Astrocyte (in vitro differentiated cells and primary cell): Measurements from ENCODE around the gene MAP3K4. TPM values are rescaled to one million over a fixed set of nuclear protein-coding genes. Genes with fewer than 3 reads are reported as not detected.
"Not testable (repeated sequence)": the region's sequence is repeated elsewhere in the genome, so short reads cannot be mapped to it uniquely, and the experiment has no call there.

Experiments used
- DNase-seq: peaks from one replicate; pipeline ENCODE4 v3.0.0-alpha.2; 2010; ENCODE audit warnings: low read depth
- FAIRE-seq: peaks from 2 replicates; lab custom pipeline; 2011; peaks lifted over from hg19 to GRCh38; lab: Jason Lieb, UNC
- H2AFZ ChIP-seq: 2 replicates; pipeline ENCODE4 v1.6.0; 2012; ENCODE audit warnings: low read depth, low read length, inconsistent platforms
- H3K27ac ChIP-seq: 2 replicates; pipeline ENCODE4 v1.5.1; 2011; ENCODE audit warnings: low read depth, low read length, inconsistent platforms
- H3K27me3 ChIP-seq: 2 replicates; pipeline ENCODE4 v1.6.0; 2011; ENCODE audit warnings: low read length, inconsistent platforms; ENCODE audit not compliant: insufficient read depth
- H3K36me3 ChIP-seq: 2 replicates; pipeline ENCODE4 v1.5.1; 2011; ENCODE audit warnings: low read length, inconsistent platforms; ENCODE audit not compliant: insufficient read depth
- H3K4me1 ChIP-seq: 2 replicates; pipeline ENCODE4 v1.5.1; 2011; ENCODE audit warnings: low read length, inconsistent platforms; ENCODE audit not compliant: insufficient read depth
- H3K4me2 ChIP-seq: 2 replicates; pipeline ENCODE4 v1.6.0; 2012; ENCODE audit warnings: low read length, inconsistent platforms
- H3K4me3 ChIP-seq: 2 replicates; pipeline ENCODE4 v1.5.1; 2011; ENCODE audit warnings: low read depth, mild to moderate bottlenecking, low read length, inconsistent platforms; ENCODE audit not compliant: insufficient read depth
- H3K79me2 ChIP-seq: 2 replicates; pipeline ENCODE4 v1.6.0; 2012; ENCODE audit warnings: mild to moderate bottlenecking, low read length, inconsistent platforms; ENCODE audit not compliant: insufficient read depth
- H3K9ac ChIP-seq: 2 replicates; pipeline ENCODE4 v1.6.0; 2012; ENCODE audit warnings: mild to moderate bottlenecking, low read length, inconsistent platforms
- H3K9me3 ChIP-seq: 2 replicates; pipeline ENCODE4 v1.5.1; 2012; ENCODE audit warnings: low read depth, mild to moderate bottlenecking, low read length, inconsistent platforms; ENCODE audit not compliant: insufficient read depth
- H4K20me1 ChIP-seq: 2 replicates; pipeline ENCODE4 v1.6.0; 2012; ENCODE audit warnings: low read length, inconsistent platforms; ENCODE audit not compliant: insufficient read depth
- H3K27ac Mint-ChIP-seq: one replicate; pipeline ENCODE4 v1.8.0; 2021; ENCODE audit warnings: mild to moderate bottlenecking, mixed read lengths; ENCODE audit not compliant: unreplicated experiment
- H3K27me3 Mint-ChIP-seq: one replicate; pipeline ENCODE4 v1.8.0; 2021; ENCODE audit warnings: low read depth, mixed read lengths; ENCODE audit not compliant: unreplicated experiment
- H3K36me3 Mint-ChIP-seq: one replicate; pipeline ENCODE4 v1.8.0; 2021; ENCODE audit warnings: low read depth, mixed read lengths; ENCODE audit not compliant: unreplicated experiment
- H3K4me1 Mint-ChIP-seq: one replicate; pipeline ENCODE4 v1.8.0; 2021; ENCODE audit warnings: low read depth, mixed read lengths; ENCODE audit not compliant: unreplicated experiment
- H3K4me3 Mint-ChIP-seq: one replicate; pipeline ENCODE4 v1.8.0; 2021; ENCODE audit warnings: mild to moderate bottlenecking, moderate library complexity, mixed read lengths; ENCODE audit not compliant: unreplicated experiment
- H3K9me3 Mint-ChIP-seq: one replicate; pipeline ENCODE4 v1.8.0; 2021; ENCODE audit warnings: mild to moderate bottlenecking, mixed read lengths; ENCODE audit not compliant: unreplicated experiment
- EZH2 ChIP-seq: IDR thresholded peaks from 2 replicates; pipeline ENCODE4 v1.6.1; 2012; ENCODE audit warnings: mild to moderate bottlenecking, low read length, inconsistent platforms; ENCODE audit not compliant: insufficient read depth
- total RNA-seq: library from RNA; stranded (reverse); gene quantifications from 2 replicates; pipeline ENCODE4 v1.2.1, GENCODE V29; 2021
- TF ChIP-seq, protein P1 (sequence below): IDR thresholded peaks from 2 replicates; pipeline ENCODE4 v1.5.1; 2011; ENCODE audit warnings: low read depth, mild to moderate bottlenecking, inconsistent platforms, low read length, moderate library complexity; ENCODE audit not compliant: insufficient read depth

Gene MAP3K4
- total RNA-seq, 1 donor from 2014 or later = 22.1 TPM

DNA sequence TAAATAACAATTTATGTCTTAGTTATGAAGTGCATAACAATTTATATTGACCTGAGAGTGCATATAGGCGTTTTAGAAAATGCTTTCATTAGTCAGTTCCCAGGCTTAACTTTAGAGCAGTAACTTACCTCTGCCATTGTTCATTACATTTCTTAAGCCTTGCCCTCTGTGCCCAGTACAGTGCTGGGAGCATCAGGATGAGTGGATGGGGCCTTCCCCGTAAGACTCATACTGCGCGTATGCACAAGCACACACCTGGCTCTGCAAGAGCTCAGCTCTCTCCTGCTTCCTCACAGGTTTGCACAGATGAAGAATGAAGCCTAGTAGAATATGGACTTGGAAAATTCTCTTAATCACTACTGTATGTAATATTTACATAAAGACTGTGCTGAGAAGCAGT, 125.0 kb downstream of the MAP3K4 start:
- Histone ChIP-seq H3K4me1 (no peaks in the 10 kb centered on the region), H3K79me2 (no peaks in the 10 kb centered on the region), H3K36me3 (peaks cover 29% of the 10 kb centered on the region), H3K4me3 (no peak overlapping the region), H3K4me2 (no peak overlapping the region), H3K9ac (no peak overlapping the region), H3K27me3 (no peaks in the 10 kb centered on the region), H4K20me1 (no peaks in the 10 kb centered on the region), H3K9me3 (no peaks in the 10 kb centered on the region), H2AFZ (no peak overlapping the region), H3K27ac (no peak overlapping the region)
- no peak for FAIRE-seq
- Mint-ChIP-seq H3K4me1 (no peaks in the 10 kb centered on the region), H3K9me3 (peaks cover 7% of the 10 kb centered on the region), H3K4me3 (no peak overlapping the region), H3K27ac (no peak overlapping the region), H3K27me3 (no peaks in the 10 kb centered on the region), H3K36me3 (peaks cover 25% of the 10 kb centered on the region)
- DNase-seq = no peak
- TF ChIP-seq, protein P1, sequence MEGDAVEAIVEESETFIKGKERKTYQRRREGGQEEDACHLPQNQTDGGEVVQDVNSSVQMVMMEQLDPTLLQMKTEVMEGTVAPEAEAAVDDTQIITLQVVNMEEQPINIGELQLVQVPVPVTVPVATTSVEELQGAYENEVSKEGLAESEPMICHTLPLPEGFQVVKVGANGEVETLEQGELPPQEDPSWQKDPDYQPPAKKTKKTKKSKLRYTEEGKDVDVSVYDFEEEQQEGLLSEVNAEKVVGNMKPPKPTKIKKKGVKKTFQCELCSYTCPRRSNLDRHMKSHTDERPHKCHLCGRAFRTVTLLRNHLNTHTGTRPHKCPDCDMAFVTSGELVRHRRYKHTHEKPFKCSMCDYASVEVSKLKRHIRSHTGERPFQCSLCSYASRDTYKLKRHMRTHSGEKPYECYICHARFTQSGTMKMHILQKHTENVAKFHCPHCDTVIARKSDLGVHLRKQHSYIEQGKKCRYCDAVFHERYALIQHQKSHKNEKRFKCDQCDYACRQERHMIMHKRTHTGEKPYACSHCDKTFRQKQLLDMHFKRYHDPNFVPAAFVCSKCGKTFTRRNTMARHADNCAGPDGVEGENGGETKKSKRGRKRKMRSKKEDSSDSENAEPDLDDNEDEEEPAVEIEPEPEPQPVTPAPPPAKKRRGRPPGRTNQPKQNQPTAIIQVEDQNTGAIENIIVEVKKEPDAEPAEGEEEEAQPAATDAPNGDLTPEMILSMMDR = no peak
- TF ChIP-seq EZH2 = no peak

DNA sequence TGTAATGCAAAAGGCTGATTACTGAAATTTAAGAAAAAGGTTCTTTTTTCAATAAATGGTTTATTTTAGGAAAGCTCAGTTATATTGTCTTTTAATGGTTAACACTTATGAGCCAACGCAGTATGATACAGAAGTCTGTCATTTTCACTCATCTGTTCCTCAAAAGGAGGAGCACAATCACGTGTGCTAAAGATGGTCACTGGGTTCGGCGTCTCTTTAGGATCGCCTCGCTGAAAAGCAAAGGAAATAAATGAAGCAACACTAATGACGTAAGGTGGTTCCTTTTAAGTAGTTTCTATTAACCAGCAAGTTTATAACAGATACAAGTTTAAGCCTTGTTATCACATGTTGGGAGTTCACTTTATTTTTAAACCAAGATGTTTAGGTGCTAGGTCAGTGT, 125.7 kb downstream of the MAP3K4 start:
- peaks cover 25% of the 10 kb centered on the region for H3K36me3 Mint-ChIP-seq
- no peak overlapping the region for H3K4me3 ChIP-seq
- H3K4me3 Mint-ChIP-seq = no peak overlapping the region
- H3K27me3 ChIP-seq = no peaks in the 10 kb centered on the region
- H3K27ac ChIP-seq = no peak overlapping the region
- H3K27me3 Mint-ChIP-seq = no peaks in the 10 kb centered on the region
- no peak overlapping the region for H3K9ac ChIP-seq
- peaks cover 10% of the 10 kb centered on the region for H3K9me3 Mint-ChIP-seq
- H3K27ac Mint-ChIP-seq = no peak overlapping the region
- FAIRE-seq (no peak), DNase-seq (no peak)
- H2AFZ ChIP-seq = no peak overlapping the region
- H3K9me3 ChIP-seq = no peaks in the 10 kb centered on the region
- H3K4me2 ChIP-seq = no peak overlapping the region
- H3K4me1 Mint-ChIP-seq = no peaks in the 10 kb centered on the region
- H3K4me1 ChIP-seq = no peaks in the 10 kb centered on the region
- no peaks in the 10 kb centered on the region for H4K20me1 ChIP-seq
- no peaks in the 10 kb centered on the region for H3K79me2 ChIP-seq
- peaks cover 22% of the 10 kb centered on the region for H3K36me3 ChIP-seq
- no peak for TF ChIP-seq EZH2
- TF ChIP-seq, protein P1 = no peak

DNA sequence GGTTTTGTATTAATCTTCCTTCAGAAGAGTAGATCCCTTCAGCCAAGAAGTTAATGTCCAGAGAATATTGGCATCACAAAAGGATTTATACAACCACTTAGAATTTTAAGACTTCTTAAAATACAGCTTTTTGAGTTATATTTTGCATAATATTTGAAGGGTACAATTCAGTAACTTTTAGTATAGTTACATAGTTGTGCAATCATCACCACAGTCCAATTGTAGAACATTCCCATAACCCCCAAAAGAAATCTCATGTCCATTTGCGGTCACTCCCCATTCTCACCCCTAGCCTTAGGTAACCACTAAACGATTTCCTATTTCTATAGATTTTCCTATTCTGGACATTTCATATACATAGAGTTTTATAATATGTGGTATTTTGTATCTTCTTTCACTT, 126.4 kb downstream of the MAP3K4 start:
- Histone ChIP-seq H2AFZ (no peak overlapping the region), H3K9me3 (no peaks in the 10 kb centered on the region), H4K20me1 (no peaks in the 10 kb centered on the region), H3K4me3 (no peak overlapping the region), H3K4me1 (no peaks in the 10 kb centered on the region), H3K27me3 (no peaks in the 10 kb centered on the region), H3K9ac (no peak overlapping the region), H3K4me2 (no peak overlapping the region), H3K79me2 (no peaks in the 10 kb centered on the region), H3K36me3 (peaks cover 16% of the 10 kb centered on the region), H3K27ac (no peak overlapping the region)
- TF ChIP-seq, protein P1 = no peak
- no peak for TF ChIP-seq EZH2
- no peak for DNase-seq
- no peaks in the 10 kb centered on the region for H3K27me3 Mint-ChIP-seq
- H3K9me3 Mint-ChIP-seq = peaks cover 14% of the 10 kb centered on the region
- no peak overlapping the region for H3K4me3 Mint-ChIP-seq
- H3K36me3 Mint-ChIP-seq = peaks cover 29% of the 10 kb centered on the region
- H3K4me1 Mint-ChIP-seq = no peaks in the 10 kb centered on the region
- H3K27ac Mint-ChIP-seq = no peak overlapping the region
- no peak for FAIRE-seq

DNA sequence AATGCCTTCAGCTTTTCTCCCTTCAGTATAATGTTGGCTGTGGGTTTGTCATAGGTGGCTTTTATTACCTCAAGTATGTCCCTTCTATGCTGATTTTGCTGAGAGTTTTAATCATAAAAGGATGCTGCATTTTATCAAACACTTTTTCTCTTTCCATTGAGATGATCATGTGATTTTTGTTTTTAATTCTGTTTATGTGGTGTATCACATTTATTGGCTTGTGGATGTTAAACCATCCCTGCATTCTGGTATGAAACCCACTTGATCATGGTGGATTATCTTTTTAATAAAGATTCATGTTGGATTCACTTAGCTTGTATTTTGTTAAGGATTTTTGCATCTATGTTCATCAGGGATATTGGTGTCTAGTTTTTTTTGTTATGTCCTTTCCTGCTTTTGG, 131.8 kb downstream of the MAP3K4 start:
- Mint-ChIP-seq H3K36me3 (peaks cover 62% of the 10 kb centered on the region), H3K9me3 (peaks cover 39% of the 10 kb centered on the region)
- H3K4me1 ChIP-seq, H3K27me3 Mint-ChIP-seq, H3K4me3 ChIP-seq, H3K27ac Mint-ChIP-seq, DNase-seq, FAIRE-seq, H3K4me3 Mint-ChIP-seq, H3K9ac ChIP-seq, H3K79me2 ChIP-seq, H3K27ac ChIP-seq, H3K9me3 ChIP-seq, H3K27me3 ChIP-seq, H4K20me1 ChIP-seq, H3K4me2 ChIP-seq, H2AFZ ChIP-seq, H3K4me1 Mint-ChIP-seq, H3K36me3 ChIP-seq: not testable (repeated sequence)
